Esophagus muscularis mucosa (tissue), 4 donors: ENCODE measurements around the gene SOS1. TPM values are rescaled to one million over a fixed set of nuclear protein-coding genes. Genes with fewer than 3 reads are reported as not detected.

Experiments
- DNase-seq: peaks from one replicate; pipeline ENCODE4 v3.0.0-alpha.2; 2017; ENCODE audit errors: extremely low spot score
- H3K27ac ChIP-seq, 4 donors: fragments of 200-600 bp; sonication (generic); replicated peaks in 1 of 4; 1 replicate in 3 of 4; 2 replicates in 1 of 4; pipeline ENCODE4 v1.5.1; 2016 to 2019; ENCODE audit warnings: mild to moderate bottlenecking in 1 of 4
- H3K27me3 ChIP-seq, 4 donors: fragments of 200-600 bp; sonication (generic); one replicate each; pipeline versions ENCODE4 v1.5.1 to v1.6.0; 2016 to 2019
- H3K36me3 ChIP-seq, 4 donors: fragments of 200-600 bp; sonication (generic); one replicate each; pipeline ENCODE4 v1.5.1; 2016 to 2019
- H3K4me1 ChIP-seq, 4 donors: fragments of 200-600 bp; sonication (generic); one replicate each; pipeline ENCODE4 v1.5.1; 2016 to 2019
- H3K4me3 ChIP-seq, 4 donors: fragments of 200-600 bp; sonication (generic); 1 replicate in 2 of 4; 2 replicates in 2 of 4; pipeline ENCODE4 v1.5.1; 2016 to 2019; ENCODE audit warnings: mild to moderate bottlenecking in 4 of 4, moderate library complexity in 1 of 4
- H3K9me3 ChIP-seq, 4 donors: fragments of 200-600 bp; sonication (generic); 1 replicate in 3 of 4; 2 replicates in 1 of 4; pipeline ENCODE4 v1.5.1; 2016 to 2019
- EP300 ChIP-seq: sonication (generic); formaldehyde crosslinking; IDR thresholded peaks from one replicate; pipeline ENCODE4 v1.6.1; 2017; ENCODE audit warnings: antibody characterized with exemption
- POLR2A ChIP-seq: fragments of 450-650 bp; IDR thresholded peaks from one replicate; pipeline ENCODE4 v1.6.1; 2017; ENCODE audit warnings: antibody characterized with exemption, moderate library complexity, mild to moderate bottlenecking, low read depth
- POLR2AphosphoS5 ChIP-seq, 2 donors: sonication (generic); formaldehyde crosslinking; IDR thresholded peaks; one replicate each; pipeline ENCODE4 v1.6.1; 2017; ENCODE audit warnings: antibody characterized with exemption in 2 of 2
- WGBS: methylation state at CpG from one replicate; pipeline ENCODE4 v1.1.5; 2018; 5-methylcytosine and 5-hydroxymethylcytosine counted together
- intact Hi-C: fragments of 100-400 bp; cut with DNase I; formaldehyde crosslinking; loops from one replicate; pipeline ENCODE4 v1.15.1; 2023
- small RNA-seq, 3 donors: library from RNA; depleted of rRNA; stranded (forward); fragments of <200 nt; gene quantifications; one replicate each; pipeline ENCODE3, GENCODE V24; 2016
- total RNA-seq, 4 donors: library from RNA; depleted of rRNA; stranded (reverse); fragments of >200 nt; gene quantifications; one replicate each; pipeline versions ENCODE4 v1.1.0 to v1.2.1, GENCODE V29; 2016
- TF ChIP-seq, protein P1 (sequence below), 3 experiments: fragments of 200-600 bp in 2 of 3; fragments of 450-650 bp in 1 of 3; sonication (generic) in 2 of 3; IDR thresholded peaks; one replicate each; pipeline ENCODE4 v1.5.1; 2017 to 2019; ENCODE audit warnings: antibody characterized with exemption in 3 of 3, mild to moderate bottlenecking in 2 of 3, moderate library complexity in 1 of 3

Gene SOS1
- total RNA-seq, 4 donors from 2014 or later: 33.3 to 48.6 (median 35.7) TPM

DNA sequence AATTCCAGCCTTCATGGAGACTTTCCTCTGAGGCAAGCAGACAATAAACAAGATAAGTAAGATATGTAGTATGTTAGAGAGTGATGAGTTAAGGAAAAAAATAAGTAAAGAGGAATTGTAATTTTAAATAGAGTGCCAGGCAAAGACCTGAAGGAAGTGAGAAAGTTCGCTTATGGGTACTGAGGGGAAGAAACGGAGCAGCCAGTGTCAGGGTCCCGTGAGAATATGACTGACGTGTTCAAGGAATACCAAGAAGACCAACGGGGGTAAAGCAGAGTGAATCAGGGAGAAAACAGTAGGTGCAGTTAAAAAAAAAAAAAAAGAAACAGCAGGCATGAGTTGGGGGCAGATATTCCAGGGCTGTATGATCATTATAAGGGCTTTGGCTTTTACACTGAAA, 186.1 kb downstream of the SOS1 start:
- Histone ChIP-seq H3K9me3 (no peaks in the 10 kb centered on the region), H3K36me3 (peaks cover 0 to 8% (median 0%) of the 10 kb centered on the region in 4 donors), H3K27me3 (no peaks in the 10 kb centered on the region), H3K4me1 (no peaks in the 10 kb centered on the region), H3K4me3 (no peak overlapping the region), H3K27ac (no peak overlapping the region)
- DNase-seq: no peak
- TF ChIP-seq EP300: no peak
- TF ChIP-seq, protein P1, sequence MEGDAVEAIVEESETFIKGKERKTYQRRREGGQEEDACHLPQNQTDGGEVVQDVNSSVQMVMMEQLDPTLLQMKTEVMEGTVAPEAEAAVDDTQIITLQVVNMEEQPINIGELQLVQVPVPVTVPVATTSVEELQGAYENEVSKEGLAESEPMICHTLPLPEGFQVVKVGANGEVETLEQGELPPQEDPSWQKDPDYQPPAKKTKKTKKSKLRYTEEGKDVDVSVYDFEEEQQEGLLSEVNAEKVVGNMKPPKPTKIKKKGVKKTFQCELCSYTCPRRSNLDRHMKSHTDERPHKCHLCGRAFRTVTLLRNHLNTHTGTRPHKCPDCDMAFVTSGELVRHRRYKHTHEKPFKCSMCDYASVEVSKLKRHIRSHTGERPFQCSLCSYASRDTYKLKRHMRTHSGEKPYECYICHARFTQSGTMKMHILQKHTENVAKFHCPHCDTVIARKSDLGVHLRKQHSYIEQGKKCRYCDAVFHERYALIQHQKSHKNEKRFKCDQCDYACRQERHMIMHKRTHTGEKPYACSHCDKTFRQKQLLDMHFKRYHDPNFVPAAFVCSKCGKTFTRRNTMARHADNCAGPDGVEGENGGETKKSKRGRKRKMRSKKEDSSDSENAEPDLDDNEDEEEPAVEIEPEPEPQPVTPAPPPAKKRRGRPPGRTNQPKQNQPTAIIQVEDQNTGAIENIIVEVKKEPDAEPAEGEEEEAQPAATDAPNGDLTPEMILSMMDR (IDR thresholded peaks at IDR 0.05): no peak
- TF ChIP-seq POLR2AphosphoS5 (IDR thresholded peaks at IDR 0.05): no peak
- no peak for TF ChIP-seq POLR2A
- 82% methylated on average over 5 of the region's 5 CpGs for WGBS
- intact Hi-C loops: no loop called here

DNA sequence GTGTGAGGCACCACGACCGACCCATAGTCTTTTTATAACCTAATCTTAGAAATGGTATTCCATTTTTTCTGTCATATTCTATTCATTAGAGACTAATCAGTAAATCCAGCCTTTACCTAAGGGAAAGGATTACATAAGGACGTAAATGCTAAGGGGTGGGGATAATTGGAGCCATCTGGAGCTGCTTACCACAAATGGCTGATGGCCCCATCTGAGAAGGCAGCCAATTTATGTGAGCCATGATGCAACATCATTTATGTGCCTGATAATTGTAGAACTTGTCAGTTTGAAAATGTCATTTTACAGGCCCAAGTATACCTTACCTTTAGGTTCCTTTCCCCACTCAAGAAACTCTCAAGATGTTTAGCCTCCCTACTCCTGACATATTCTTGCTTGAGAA, 187.2 kb downstream of the SOS1 start:
- H3K4me3 ChIP-seq: no peak overlapping the region
- H3K9me3 ChIP-seq: no peaks in the 10 kb centered on the region
- H3K36me3 ChIP-seq: peaks cover 0 to 10% (median 0%) of the 10 kb centered on the region in 4 donors
- TF ChIP-seq POLR2A (no peak), POLR2AphosphoS5 (IDR thresholded peaks at IDR 0.05) (no peak), EP300 (no peak)
- TF ChIP-seq, protein P1 (IDR thresholded peaks at IDR 0.05): no peak
- no peak for DNase-seq
- H3K27ac ChIP-seq: no peak overlapping the region
- no peaks in the 10 kb centered on the region for H3K27me3 ChIP-seq
- intact Hi-C loops: no loop called here
- 92% methylated on average over 3 of the region's 3 CpGs for WGBS
- H3K4me1 ChIP-seq: no peaks in the 10 kb centered on the region

- intact Hi-C loops: no loop called here
- Histone ChIP-seq H3K27ac (no peak overlapping the region), H3K4me1 (no peaks in the 10 kb centered on the region), H3K36me3 (peaks cover 0 to 5% (median 0%) of the 10 kb centered on the region in 4 donors), H3K27me3 (no peaks in the 10 kb centered on the region), H3K9me3 (no peaks in the 10 kb centered on the region), H3K4me3 (no peak overlapping the region)
- WGBS: 71% methylated on average over 1 of the region's 1 CpG
- TF ChIP-seq POLR2A: no peak
- TF ChIP-seq, protein P1 (IDR thresholded peaks at IDR 0.05): no peak
- TF ChIP-seq POLR2AphosphoS5 (IDR thresholded peaks at IDR 0.05): no peak
- TF ChIP-seq EP300: no peak
- no peak for DNase-seq
Measured at GRCh38 chr2:38932586-38932985, 188.3 kb downstream of the SOS1 start.

Small RNAs within 50 kb of the gene (small RNA-seq; reads per million reads assigned to genes)
- gene HSPE1P13: 0 reads per million in 3 donors
- 0 reads per million in 3 donors for gene RF00019
- gene RN7SL96P: 0 reads per million in 3 donors
- 0 reads per million in 3 donors for gene RNU6-198P

Other genes with a start within 250 kb of the SOS1 start
- 10 to 100 TPM; 11.1 to 17.4 (median 12.2) TPM for gene DHX57, start 245.1 kb downstream of the SOS1 start, total RNA-seq
- 10 to 100 TPM in 1 of 4 donors, 1 to 10 TPM in 3; 8.7 to 10.8 (median 9.7) TPM for gene MORN2, start 245.1 kb downstream of the SOS1 start, total RNA-seq
- 1 to 10 TPM in 1 of 4 donors, under 1 TPM in 3; 0.66 to 2.1 (median 0.82) TPM for gene ARHGEF33, start 231.2 kb downstream of the SOS1 start, total RNA-seq
- gene CDKL4, start 122.9 kb upstream of the SOS1 start, total RNA-seq: 1 to 10 TPM in 2 of 4 donors, under 1 TPM in 2; 0.40 to 3.7 (median 1.1) TPM